Hippocampal formation (tissue), 2 donors: ENCODE data around the gene MBP.
A peak's percentile ranks its signal among the peaks of the same experiment; 100 is the strongest.

ENCODE experiments used
- DNase-seq, 2 donors: peaks; one replicate each; lab custom pipeline; 2025; lab: John Stamatoyannopoulos, UW

MBP gene

DNA sequence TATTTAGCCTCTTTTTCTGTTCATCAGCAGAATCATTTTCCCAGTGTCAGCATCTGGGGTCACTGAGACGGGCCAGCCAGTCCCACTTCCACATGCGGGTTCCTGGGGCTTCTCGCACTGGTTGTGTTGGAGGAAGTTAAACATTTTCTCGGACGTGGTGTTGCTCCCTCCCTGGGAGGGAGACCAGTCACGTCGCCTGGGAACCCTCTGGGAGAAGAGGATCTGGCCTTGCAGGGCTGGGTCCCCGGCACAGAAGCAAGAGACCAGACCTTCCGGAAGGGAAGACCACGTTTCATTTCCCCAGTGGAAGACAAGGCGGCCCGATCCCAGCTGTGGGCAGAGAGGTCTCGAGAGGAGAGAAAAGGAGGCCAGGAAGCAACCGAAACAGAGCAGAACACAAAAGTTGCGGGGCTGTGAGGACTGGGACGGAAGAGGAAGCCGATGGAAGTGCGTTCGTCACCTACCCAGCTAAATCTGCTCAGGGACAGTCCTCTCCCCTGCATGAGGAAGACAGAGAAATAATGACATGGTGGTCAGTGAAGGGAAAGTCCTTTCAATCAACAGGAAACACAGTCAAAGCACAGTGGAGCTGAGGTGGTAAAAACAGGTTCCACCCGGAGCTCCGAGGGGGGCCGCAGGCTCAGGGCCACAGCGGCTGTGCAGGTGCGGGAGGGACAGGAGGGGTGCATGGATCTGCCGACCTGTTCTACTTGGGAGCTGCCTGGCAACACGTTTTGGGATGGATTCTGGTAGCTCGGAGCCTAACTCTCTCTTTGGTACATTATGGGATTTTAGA lies 144.4 kb downstream of the MBP start:
- DNase-seq = peak in 1 of 2 donors; percentile 50

DNA sequence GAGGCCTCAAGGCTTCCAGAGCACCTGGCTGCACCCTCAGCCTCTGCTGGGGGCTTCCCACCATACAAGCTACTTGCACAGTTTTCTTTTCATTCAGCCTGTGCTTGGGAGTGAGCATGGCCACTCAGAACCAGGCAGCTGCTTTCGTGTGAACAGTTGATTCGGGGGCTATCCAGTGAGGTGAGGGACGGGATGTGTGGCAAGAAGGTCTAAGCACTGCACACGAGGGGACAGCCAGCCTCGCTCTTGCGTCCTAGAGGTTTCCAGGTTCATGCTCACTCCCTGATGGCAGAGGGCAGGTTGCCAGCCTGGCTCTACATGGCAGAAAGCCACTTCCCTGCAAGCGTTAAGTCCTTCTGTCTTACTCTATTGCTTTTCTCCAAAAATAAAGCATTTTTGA lies 146.2 kb downstream of the MBP start:
- no peak for DNase-seq

DNA sequence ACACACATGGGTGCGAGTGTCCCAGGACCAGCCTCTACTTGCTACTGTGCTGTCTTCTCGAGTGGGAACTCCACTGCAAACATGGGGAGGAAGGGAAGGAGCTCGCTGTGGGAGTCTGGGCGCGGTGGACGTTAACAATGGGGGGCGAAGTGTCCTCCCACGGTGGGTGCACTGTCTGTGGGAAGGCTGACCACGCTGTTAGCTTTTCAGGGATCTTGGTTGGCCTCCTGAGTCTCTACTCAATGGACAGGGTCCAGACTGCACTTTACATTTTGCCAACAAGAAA lies 146.7 kb downstream of the MBP start:
- DNase-seq = no peak

DNA sequence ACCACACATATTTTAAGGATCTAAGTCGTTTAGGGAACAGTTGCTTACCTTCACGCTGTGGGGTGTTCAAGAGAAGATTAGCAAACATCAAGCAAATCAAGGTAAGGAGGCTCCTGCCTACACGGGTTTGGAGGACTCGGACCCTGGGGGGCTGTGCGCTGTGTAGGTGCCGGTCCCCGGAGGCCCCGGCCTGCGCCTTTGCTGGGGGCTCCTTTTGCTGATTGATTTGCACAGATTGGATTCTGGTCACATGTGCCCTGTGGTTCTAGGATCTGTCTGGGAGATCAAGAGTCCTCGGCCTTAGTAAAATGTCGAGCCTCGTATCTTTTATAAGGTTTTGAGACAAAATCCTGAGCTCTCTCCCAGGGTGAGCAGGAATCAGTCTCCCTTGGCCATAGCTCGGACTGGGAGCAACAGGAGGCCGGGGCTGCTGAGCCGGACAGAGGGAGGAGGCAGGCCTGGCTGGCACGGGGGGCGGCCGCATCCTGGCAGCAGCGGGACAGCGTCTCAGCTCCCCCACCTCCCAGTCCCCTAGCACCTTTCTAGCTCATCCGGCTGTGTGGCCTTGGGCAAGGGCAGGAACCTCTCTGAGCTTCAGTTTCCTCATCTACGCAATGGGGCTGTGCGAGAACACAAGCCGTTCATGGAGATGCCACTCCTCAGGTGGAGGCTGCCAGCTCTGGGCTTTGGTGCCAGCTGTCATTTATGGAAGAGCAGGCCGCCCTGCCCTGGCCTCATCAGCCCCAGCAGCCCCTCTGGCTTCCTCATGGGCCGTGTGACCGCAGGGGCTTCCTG lies 147.2 kb downstream of the MBP start:
- DNase-seq = no peak

DNA sequence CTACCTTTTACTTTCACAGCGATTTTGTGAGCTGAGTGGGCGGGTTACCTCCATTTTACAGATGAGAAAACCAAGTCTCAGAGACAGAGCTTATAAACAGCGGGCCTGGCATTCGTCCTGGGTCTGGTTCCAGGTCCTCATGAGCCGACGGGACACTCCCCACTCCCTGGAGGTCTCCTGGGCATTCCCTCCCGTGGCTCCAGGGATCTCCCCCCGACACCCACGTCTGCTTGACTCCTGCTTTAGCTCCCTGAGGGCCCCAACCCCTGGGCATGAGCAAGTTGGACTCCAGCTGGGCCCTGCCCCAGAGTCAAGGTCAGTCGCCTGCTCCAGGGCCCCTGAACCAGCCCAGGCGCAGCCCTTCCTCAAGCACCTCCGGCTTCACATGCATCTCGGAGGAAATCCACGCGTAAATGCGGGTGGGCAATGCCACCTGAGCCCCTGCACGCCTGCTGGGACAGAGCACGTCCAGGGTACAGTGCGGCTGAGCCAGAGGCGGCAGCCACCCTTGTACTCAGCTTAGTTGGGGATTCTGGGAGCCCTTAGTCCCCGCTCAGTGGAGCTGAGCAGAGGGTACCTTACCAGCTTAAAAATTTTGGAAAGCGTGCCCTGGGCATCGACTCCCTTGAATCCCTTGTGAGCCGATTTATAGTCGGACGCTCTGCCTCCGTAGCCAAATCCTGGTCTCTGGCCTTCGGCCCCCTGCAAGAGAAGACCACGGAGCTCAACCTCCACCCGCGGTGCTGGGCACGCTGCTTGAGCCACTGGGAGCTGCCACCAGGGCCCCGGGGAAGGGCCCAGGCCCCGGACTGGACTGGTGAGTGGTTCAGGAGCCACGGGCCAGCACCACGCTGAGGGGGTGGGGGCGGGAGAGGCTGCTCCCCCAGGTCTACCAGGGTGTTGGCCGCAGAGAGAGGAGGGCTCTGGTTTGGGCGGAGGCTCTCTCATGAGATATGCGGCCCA lies 148.1 kb downstream of the MBP start:
- no peak for DNase-seq

DNA sequence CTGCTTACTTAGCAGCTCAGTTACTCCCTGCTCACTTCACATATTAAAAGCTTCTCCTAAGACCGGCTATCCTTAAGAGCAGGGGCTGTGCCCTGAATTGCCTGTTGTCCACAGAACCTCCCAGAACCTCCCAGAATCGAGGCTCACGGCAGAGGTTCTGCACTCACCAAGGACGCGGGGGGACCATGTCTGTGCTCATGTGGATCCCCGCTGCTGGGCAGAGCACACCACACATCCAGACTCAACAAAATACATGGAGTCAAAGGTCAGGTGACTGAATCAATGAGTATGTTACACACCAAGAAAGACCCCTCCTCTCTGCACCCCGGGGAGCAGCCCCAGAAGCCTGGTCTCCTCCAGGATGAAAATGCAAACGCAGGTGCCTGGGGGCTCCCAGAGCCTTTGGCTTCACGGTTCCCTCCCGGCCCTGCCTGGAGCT lies 149.0 kb downstream of the MBP start:
- no peak for DNase-seq

DNA sequence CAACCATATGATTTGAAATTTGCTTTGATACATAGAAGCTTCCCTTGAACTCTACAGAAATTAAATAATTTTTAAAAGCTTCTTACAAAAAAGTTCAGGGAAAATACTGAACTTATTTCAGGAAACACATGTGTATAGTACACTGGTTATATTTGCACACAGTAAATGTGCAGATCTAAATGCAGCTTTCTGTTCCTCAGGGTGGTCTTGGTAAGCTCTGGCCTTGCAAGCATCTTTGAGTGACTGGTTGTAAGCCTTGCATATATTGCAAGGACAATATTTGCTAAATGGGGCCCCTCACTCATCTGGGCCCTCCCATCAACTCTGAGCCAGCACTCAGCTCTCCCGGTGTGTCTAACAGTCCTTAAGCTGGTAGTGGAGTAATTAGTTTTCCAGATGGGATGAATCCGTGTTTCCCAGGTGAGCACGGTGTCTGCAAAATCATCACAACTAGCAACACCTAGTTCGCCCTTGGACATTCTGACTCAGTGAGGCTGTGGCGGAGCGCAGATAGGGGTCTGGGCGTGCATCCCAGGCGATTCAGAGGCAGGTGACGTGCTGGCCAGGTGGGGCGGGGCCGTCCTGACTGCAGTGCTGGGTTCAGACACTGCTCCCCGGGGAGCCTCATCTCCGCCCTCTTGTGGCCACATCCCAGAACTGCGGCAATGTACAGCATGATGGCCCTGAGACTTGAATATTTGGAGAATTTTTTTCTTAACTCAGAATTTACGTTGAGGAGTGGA lies 149.6 kb downstream of the MBP start:
- DNase-seq = peak; percentile 39 to 66

DNA sequence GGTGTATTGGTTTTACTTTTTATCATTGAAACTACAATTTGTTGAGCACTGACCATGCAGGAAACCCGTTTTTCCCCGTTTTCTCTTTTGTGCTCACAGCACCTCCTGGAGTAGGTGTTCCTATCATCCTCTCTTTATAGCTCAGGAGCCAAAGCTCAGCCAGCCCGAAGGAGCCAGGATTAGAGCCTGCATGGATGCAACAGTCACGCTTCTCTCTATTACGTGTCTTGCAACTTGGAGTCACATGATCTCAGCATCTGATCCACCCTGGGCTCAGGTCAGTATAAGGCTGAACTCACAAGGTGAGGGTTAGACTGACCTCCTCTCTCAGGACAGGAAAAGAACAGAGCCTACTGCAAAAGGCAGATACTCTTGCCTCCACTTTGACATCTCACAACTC lies 150.5 kb downstream of the MBP start:
- no peak for DNase-seq

DNA sequence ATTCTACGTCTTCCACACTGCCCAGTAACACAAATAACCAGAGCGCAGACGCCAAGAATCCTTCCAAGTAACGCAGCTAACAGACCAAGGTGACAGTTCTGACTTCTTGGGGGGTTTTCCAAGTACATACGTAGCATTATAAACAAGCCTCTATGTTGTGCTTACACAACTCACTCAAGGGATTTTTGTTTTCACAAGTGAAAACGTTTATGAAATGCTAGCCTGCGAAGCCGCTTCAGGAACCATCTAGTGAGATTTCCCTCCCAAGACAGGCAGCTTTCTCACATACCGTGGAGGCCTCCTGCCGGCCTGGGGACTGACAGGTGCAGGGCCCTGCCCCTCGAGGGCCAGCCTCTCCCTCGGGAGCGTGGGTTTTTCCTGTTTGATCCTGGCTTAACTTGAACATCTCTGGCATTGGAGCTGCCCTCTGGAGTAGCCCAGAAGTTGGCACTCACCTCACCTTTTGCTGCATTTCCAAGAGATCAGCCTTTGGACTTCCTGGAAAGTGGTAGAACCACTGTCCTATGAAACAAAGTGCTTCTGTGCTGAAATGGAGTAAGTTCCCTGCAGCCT lies 151.1 kb downstream of the MBP start:
- no peak for DNase-seq

DNA sequence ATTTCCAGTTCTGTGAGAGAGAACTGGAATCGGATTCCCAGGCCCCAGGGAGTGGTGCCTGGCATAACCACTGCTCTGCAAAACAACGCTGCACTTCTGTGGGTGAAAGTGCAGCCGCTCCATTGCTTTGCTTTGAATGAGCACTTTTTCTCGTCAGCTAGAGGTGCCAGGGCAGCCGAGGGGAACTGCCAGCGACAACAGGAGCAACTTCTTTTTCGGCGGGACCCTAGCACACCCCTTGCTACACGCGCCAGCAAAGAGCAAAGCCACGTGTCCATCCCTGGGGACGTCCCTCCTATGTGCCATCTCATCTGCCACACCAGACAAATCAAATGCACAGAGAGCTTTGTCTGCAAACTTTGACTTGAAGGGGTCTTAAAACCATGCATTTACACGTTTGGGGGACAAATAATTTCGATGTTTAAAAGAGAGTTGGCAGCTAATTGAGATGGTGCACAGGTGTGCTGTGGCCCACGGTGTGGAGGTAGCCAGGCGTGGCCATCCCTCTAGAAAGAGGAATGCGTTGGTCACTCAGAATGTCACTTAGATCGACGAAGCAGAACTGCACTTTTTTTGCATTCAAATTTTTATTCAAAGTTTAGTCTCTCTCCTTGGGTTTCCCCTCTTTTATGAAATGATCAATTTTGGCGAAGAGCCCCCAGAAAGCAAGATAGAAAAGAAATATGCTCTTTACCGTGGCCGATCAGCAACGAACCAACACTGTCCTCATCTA lies 151.8 kb downstream of the MBP start:
- no peak for DNase-seq

DNA sequence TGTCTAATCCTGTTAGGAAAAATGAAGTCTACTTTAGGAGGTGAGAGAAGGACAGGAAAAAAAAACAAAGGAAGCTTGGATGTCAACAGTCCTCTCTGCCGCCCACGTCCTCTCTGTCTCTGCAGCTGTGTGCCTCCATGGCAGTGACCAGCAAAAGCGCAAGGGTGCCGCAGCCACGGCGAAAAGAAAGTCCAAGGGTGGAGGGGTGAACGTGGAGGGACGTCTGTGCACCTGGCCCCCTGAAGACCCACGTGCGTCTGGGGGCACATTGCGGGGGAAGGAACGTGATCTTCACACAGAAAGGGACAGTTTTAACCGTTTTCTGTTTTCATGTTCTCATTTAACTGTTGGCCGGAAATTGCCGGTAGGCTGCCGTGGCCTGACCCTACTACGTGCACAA lies 152.7 kb downstream of the MBP start:
- no peak for DNase-seq

DNA sequence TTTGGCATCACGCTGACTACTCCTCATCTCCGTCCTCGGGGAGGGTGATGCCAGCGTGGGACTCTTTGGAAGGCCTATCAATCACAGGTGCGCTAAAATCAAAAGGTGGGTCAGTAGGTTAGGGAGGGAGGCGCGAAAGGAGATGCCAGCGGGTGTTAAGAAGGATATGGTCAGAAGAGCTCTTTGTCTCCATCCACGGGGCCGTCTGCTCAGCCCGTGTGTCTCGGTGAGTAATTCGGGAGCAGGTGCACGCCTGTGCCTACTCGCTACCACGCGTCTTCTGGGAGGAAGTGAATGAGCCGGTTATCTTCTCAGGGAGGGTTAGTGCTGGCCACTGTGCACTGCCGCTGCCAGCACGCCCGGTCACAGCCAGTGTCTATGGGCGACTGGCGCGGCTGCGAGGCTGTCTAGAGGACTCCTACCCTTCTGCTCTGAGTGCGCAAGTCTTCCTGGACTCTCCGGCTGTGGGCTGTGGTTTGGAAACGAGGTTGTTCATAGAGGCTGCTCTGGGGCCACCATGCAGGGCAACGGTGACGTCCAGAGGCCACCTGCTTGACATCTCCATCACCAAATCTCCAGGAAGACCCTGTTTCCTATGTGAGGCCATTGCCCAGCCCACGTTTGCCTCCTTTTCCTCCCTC lies 153.4 kb downstream of the MBP start:
- no peak for DNase-seq

DNA sequence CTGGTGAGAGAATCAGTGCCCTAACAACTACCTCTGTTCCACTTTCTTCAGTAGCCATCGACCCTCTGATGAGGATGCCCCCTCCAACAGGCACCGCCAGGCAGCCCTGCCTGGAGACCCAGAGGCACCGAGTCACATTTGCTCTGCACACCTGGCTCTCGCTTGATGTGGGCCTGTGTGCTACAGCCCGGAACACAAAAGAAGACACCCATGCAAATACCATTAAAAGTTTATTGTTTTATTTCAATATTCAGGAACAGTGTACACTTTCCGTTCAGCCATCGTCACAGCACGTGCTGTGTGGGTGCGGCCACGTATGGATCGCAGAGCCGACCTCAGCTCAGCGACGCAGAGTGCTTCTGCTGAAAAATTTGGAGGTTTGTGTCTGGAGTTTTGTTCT lies 154.0 kb downstream of the MBP start:
- DNase-seq = no peak

DNA sequence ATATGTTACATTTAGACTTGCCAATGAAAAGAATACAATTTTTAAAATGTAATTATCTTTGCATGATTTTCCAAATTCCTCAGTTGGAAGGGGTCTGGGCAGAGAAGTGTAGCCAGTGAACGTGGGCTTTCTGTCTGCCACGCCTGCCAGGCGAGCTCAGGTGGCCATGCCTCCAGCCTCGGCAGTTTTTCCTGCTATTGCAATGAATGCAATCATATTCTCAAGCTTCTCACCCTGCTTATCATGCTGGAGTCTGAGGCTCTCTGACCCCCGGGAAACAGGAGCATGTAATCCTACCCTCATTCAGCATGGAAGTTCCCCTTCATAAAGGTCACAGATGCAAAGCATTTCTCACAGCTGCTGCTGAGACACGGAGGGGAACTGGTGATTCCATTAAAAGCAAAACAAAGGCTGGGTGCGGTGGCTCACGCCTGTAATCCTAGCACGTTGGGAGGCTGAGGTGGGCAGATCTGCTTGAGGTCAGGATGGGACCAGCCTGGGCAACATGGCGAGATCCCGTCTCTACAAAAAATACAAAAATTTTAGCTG lies 154.8 kb downstream of the MBP start:
- no peak for DNase-seq

DNA sequence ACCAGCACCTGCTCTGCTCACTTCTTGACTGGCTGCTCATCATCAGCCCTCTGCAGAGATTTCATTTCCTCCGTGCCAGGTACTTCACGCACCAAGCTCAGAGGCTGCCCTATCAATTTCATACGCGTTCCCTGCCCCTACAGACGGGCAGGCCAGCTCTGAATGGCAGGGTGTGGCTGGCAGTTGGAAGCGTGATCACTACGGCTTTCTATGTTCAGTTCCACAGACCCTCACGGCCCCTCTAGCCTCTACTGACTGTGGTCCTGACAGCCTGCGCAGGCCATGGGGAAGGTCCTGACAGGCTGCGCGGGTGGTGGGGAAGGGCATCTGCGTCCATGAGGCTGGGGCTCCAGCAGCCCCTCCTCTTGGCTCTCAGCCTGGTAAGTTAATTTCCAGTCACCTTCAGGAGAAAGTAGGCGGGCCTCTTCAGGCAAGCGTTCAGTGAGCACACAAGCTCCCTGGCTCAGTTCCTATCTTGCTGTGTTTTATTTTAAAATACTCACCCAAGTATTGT lies 155.4 kb downstream of the MBP start:
- DNase-seq = no peak

DNA sequence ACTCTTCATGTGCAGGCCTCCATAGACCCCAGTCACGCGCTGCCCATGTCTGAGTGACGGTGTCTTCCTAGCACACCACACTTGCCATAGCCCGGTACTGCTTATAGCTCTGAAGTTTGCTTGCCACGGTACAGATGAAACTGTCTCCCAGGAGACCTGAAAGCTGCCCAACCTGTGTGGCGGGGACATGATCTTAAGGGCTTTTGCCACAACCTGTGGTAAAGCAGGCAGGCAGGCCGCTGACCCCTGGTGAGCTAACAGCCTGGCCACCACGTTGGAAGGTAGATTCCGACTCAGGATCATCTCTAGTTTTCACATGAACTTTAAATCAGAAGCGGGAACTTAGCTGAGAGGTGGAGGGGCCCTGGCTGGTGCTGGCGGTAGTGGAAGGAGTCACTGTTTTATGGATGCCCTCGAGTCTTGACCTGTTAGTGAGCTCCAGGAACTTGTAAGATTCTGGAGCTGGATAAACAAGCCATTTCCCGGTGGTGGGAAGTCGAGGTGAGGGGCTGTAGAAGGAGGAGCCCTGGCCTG lies 156.9 kb downstream of the MBP start:
- DNase-seq = no peak

DNA sequence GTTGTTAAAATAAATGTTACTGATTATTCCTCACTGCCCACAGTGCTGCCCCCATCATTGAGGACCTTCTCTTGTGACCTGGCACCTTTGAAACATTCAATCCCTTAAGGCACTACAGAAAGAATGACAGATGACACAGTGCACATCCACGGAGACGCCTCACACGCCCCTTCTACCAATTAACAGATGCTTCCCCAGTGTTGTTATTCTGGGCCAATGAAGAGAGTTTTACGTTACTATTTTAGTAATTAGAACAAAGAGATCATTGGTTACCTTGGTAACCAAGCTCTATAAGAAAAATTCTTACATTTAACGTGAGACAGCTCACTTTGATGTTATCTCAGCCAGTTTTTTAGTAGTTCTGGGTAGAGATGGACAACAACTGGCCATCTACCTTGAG lies 158.2 kb downstream of the MBP start:
- no peak for DNase-seq

DNA sequence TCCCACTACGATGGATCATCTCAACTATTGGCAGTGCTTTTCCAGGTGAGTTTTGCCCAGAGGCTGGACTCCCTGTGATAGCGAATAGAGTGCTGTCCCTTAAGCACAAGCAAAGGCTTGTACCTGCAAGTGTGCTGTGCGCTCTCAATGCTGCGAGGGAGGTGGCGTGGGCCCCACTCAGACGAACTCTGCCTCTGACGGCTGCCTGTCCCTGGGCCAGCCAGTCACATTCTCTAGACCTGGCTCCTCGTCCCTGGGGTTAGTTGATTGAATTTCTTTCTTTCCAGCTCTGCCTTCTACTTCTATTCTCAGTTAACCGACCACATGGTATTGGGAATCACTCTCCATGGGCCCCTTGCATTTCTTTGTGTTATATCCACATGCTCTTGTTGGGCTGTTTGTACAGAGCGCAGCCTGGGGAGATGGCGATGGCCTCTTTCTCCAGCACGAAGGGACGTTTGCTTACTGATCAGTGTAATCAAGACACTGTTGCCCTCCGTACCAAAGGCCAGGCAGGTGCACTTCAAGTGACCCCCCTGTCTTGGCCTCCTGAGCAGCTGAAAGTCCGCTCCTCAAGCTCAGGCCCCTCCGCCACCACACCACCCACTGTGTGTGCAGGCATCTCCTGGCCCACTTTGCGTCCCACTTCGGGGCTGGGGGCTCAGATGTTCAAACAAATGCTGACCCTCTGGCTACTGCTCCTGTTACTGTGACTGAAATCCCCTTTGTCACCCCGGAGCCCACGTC lies 158.9 kb downstream of the MBP start:
- DNase-seq = no peak
